A549 (cell line): Measurements from ENCODE around the gene TMEM117. TPM values are rescaled to one million over a fixed set of nuclear protein-coding genes. Genes with fewer than 3 reads are reported as not detected.

Experiments used
- ATAC-seq, 2 experiments: fragments of 200-7000 bp in 1 of 2; fragments of >200 bp in 1 of 2; cut with Nextera tagmentation in 1 of 2; cut with Tn5 transposase in 1 of 2; 3 replicates each; pipeline versions ENCODE4 v1.8.0 to v1.9.1; 2018 to 2020; ENCODE audit warnings: mild to moderate bottlenecking in 1 of 2, moderate library complexity in 1 of 2
- CTCF ChIA-PET: fragments of 300-600 bp; sonication (Branson Sonifier 250); formaldehyde crosslinking; extraction: SDS; loops from one replicate; lab custom pipeline; 2021; ENCODE audit warnings: antibody characterized with exemption, inconsistent platforms; lab: Yijun Ruan, JAX
- POLR2A ChIA-PET: fragments of 350-600 bp; formaldehyde crosslinking; extraction: SDS; loops from one replicate; lab custom pipeline; 2021; ENCODE audit warnings: antibody characterized with exemption, inconsistent platforms; lab: Yijun Ruan, JAX
- DNase-seq, 2 experiments: peaks; one replicate each; pipeline versions ENCODE4 v3.0.0 to v3.0.0-alpha.2; 2011 to 2016; ENCODE audit warnings: low read depth in 1 of 2, low spot score in 1 of 2
- FAIRE-seq: peaks from 2 replicates; lab custom pipeline; 2011; peaks lifted over from hg19 to GRCh38; lab: Jason Lieb, UNC
- H3K27ac ChIP-seq, 2 experiments: fragments of >200 bp; sonication (Bioruptor Twin); formaldehyde crosslinking; 3 replicates each; pipeline ENCODE4 v1.5.1; 2016 to 2017
- H3K4me1 ChIP-seq: fragments of >200 bp; sonication (Bioruptor Twin); formaldehyde crosslinking; 3 replicates; pipeline ENCODE4 v1.6.1; 2016
- H3K4me2 ChIP-seq: fragments of >200 bp; sonication (Bioruptor Twin); formaldehyde crosslinking; 3 replicates; pipeline ENCODE4 v1.6.1; 2016
- H3K4me3 ChIP-seq: fragments of >200 bp; sonication (Bioruptor Twin); formaldehyde crosslinking; 3 replicates; pipeline ENCODE4 v1.5.1; 2016
- H3K9me3 ChIP-seq: fragments of >200 bp; sonication (Bioruptor Twin); formaldehyde crosslinking; 3 replicates; pipeline ENCODE4 v1.6.1; 2016
- CBX2 ChIP-seq: fragments of 200-600 bp; sonication (generic); IDR thresholded peaks from 2 replicates; pipeline ENCODE4 v1.6.1; 2016; ENCODE audit warnings: low read depth, mild to moderate bottlenecking, borderline replicate concordance
- CHD4 ChIP-seq: fragments of 200-600 bp; sonication (generic); IDR thresholded peaks from 2 replicates; pipeline ENCODE4 v1.6.1; 2016; ENCODE audit warnings: antibody characterized with exemption, mild to moderate bottlenecking, borderline replicate concordance
- CTCF ChIP-seq: fragments of >200 bp; sonication (Bioruptor Twin); formaldehyde crosslinking; IDR thresholded peaks from 3 replicates; pipeline ENCODE4 v1.5.1; 2016
- FOSL2 ChIP-seq, 2 experiments: fragments of 450-650 bp in 1 of 2; fragments of >200 bp in 1 of 2; sonication (Bioruptor Twin) in 1 of 2; formaldehyde crosslinking; IDR thresholded peaks; 2 replicates each; pipeline versions ENCODE4 v1.5.0 to v1.6.1; 2016 to 2020; ENCODE audit warnings: mild to moderate bottlenecking in 1 of 2, moderate library complexity in 1 of 2
- GATA3 ChIP-seq: IDR thresholded peaks from 2 replicates; pipeline ENCODE4 v1.6.1; 2012; ENCODE audit warnings: borderline replicate concordance
- HEYL ChIP-seq: fragments of 250-450 bp; sonication (Bioruptor Pico); IDR thresholded peaks from 2 replicates; pipeline ENCODE4 v1.8.0; 2021; ENCODE audit warnings: mild to moderate bottlenecking, moderate library complexity
- HMGXB4 ChIP-seq: fragments of 250-450 bp; sonication (Bioruptor Pico); IDR thresholded peaks from 2 replicates; pipeline ENCODE4 v1.5.0; 2021; ENCODE audit warnings: mild to moderate bottlenecking, moderate library complexity, borderline replicate concordance
- HOXB13 ChIP-seq: fragments of 250-450 bp; sonication (Bioruptor Pico); IDR thresholded peaks from 2 replicates; pipeline ENCODE4 v1.5.0; 2020; ENCODE audit warnings: low read depth, mild to moderate bottlenecking, moderate library complexity
- KDM5A ChIP-seq: fragments of 200-600 bp; sonication (generic); IDR thresholded peaks from 2 replicates; pipeline ENCODE4 v1.6.1; 2016; ENCODE audit warnings: antibody characterized with exemption, mild to moderate bottlenecking
- MAFK ChIP-seq: fragments of 450-650 bp; IDR thresholded peaks from 2 replicates; pipeline ENCODE4 v1.6.1; 2014; ENCODE audit not compliant: partially characterized antibody
- NFE2L2 ChIP-seq: fragments of 150-350 bp; conservative IDR thresholded peaks from 2 replicates; pipeline ENCODE4 v1.6.1; 2014; ENCODE audit warnings: low read length
- NPAS2 ChIP-seq: fragments of 250-450 bp; sonication (Bioruptor Pico); IDR thresholded peaks from 2 replicates; pipeline ENCODE4 v1.8.0; 2022; ENCODE audit warnings: mild to moderate bottlenecking, moderate library complexity, borderline replicate concordance
- RFX5 ChIP-seq: fragments of 450-650 bp; IDR thresholded peaks from 2 replicates; pipeline ENCODE4 v1.7.1; 2014; ENCODE audit warnings: antibody characterized with exemption, mild to moderate bottlenecking, moderate library complexity
- SREBF2 ChIP-seq: fragments of 450-650 bp; IDR thresholded peaks from 2 replicates; pipeline ENCODE4 v1.6.1; 2014; ENCODE audit warnings: mild to moderate bottlenecking, moderate library complexity
- TP53 ChIP-seq: fragments of 250-450 bp; sonication (Bioruptor Pico); IDR thresholded peaks from 2 replicates; pipeline ENCODE4 v1.5.0; 2021; ENCODE audit warnings: mild to moderate bottlenecking, moderate library complexity
- ZC3H11A ChIP-seq: fragments of 450-650 bp; IDR thresholded peaks from 2 replicates; pipeline ENCODE4 v1.6.1; 2014; ENCODE audit warnings: antibody characterized with exemption, mild to moderate bottlenecking
- ZFP36 ChIP-seq: fragments of 450-650 bp; IDR thresholded peaks from 2 replicates; pipeline ENCODE4 v1.6.1; 2014; ENCODE audit warnings: borderline replicate concordance; ENCODE audit not compliant: partially characterized antibody
- polyA plus RNA-seq, 4 experiments: library from polyadenylated mRNA; depleted of rRNA in 3 of 4; stranded (reverse); fragments of >200 nt; fragmentation: RNase III in 1 of 4; extraction: RNeasy Plus Mini Kit Qiagen cat#74134 plus additional on column Dnase treatment in 1 of 4; gene quantifications; 2 replicates in 3 of 4; 3 replicates in 1 of 4; pipeline ENCODE4 v1.2.3, GENCODE V29; 2011 to 2017
- TF ChIP-seq, protein P1 (sequence below): fragments of 200-600 bp; sonication (generic); IDR thresholded peaks from 2 replicates; pipeline ENCODE4 v1.6.1; 2016; ENCODE audit warnings: antibody characterized with exemption, mild to moderate bottlenecking, moderate library complexity
- TF ChIP-seq, protein P2 (sequence below): fragments of >200 bp; sonication (Bioruptor Twin); formaldehyde crosslinking; IDR thresholded peaks from 3 replicates; pipeline ENCODE4 v1.6.1; 2016

TMEM117 gene
- polyA plus RNA-seq, 2 of the 4 experiments (the other 2 are of a cell fraction): 2.1 to 4.6 TPM

GRCh38 chr12:44342371-44342770, 506.5 kb downstream of the TMEM117 start:
- TF ChIP-seq NPAS2 (no peak), SREBF2 (no peak), ZC3H11A (no peak), NFE2L2 (no peak), CHD4 (no peak), CTCF (no peak), KDM5A (no peak), TP53 (CRISPR knock-in tag) (no peak), CBX2 (no peak), RFX5 (no peak), HMGXB4 (no peak), ZFP36 (no peak), HEYL (CRISPR knock-in tag) (no peak)
- TF ChIP-seq, protein P1, sequence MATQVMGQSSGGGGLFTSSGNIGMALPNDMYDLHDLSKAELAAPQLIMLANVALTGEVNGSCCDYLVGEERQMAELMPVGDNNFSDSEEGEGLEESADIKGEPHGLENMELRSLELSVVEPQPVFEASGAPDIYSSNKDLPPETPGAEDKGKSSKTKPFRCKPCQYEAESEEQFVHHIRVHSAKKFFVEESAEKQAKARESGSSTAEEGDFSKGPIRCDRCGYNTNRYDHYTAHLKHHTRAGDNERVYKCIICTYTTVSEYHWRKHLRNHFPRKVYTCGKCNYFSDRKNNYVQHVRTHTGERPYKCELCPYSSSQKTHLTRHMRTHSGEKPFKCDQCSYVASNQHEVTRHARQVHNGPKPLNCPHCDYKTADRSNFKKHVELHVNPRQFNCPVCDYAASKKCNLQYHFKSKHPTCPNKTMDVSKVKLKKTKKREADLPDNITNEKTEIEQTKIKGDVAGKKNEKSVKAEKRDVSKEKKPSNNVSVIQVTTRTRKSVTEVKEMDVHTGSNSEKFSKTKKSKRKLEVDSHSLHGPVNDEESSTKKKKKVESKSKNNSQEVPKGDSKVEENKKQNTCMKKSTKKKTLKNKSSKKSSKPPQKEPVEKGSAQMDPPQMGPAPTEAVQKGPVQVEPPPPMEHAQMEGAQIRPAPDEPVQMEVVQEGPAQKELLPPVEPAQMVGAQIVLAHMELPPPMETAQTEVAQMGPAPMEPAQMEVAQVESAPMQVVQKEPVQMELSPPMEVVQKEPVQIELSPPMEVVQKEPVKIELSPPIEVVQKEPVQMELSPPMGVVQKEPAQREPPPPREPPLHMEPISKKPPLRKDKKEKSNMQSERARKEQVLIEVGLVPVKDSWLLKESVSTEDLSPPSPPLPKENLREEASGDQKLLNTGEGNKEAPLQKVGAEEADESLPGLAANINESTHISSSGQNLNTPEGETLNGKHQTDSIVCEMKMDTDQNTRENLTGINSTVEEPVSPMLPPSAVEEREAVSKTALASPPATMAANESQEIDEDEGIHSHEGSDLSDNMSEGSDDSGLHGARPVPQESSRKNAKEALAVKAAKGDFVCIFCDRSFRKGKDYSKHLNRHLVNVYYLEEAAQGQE: no peak
- TF ChIP-seq, protein P2, sequence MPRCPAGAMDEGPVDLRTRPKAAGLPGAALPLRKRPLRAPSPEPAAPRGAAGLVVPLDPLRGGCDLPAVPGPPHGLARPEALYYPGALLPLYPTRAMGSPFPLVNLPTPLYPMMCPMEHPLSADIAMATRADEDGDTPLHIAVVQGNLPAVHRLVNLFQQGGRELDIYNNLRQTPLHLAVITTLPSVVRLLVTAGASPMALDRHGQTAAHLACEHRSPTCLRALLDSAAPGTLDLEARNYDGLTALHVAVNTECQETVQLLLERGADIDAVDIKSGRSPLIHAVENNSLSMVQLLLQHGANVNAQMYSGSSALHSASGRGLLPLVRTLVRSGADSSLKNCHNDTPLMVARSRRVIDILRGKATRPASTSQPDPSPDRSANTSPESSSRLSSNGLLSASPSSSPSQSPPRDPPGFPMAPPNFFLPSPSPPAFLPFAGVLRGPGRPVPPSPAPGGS: no peak
- ATAC-seq: no peak
- FAIRE-seq: no peak
- CTCF ChIA-PET: no interaction called here
- Histone ChIP-seq H3K4me1 (no peaks in the 10 kb centered on the region), H3K27ac (no peak overlapping the region), H3K4me3 (no peak overlapping the region), H3K9me3 (no peaks in the 10 kb centered on the region), H3K4me2 (no peak overlapping the region)
- DNase-seq: no peak
- POLR2A ChIA-PET: no interaction called here

- no peak overlapping the region for H3K4me2 ChIP-seq
- no peak overlapping the region for H3K4me3 ChIP-seq
- ChIA-PET CTCF (no interaction called here), POLR2A (no interaction called here)
- H3K27ac ChIP-seq: no peak overlapping the region
- no peak for FAIRE-seq
- TF ChIP-seq RFX5 (no peak), MAFK (no peak), GATA3 (no peak), HOXB13 (no peak), FOSL2 (IDR thresholded peaks at IDR 0.05) (no peak), FOSL2 (CRISPR knock-in tag; IDR thresholded peaks at IDR 0.05) (no peak)
- H3K9me3 ChIP-seq: no peaks in the 10 kb centered on the region
- ATAC-seq: no peak
- DNase-seq: no peak
- no peaks in the 10 kb centered on the region for H3K4me1 ChIP-seq
Observed at GRCh38 chr12:44347145-44347544, 511.3 kb downstream of the TMEM117 start.
